Activated CD4-positive, alpha-beta T cell treated with anti-CD3 and anti-CD28 coated beads, Interleukin-2, amount 50 U/mL, for 24 hours (primary cell): ENCODE measurements around the gene BTD.

Experiments used
- DNase-seq, 2 donors: peaks; one replicate each; pipeline ENCODE4 v3.0.0-alpha.2; 2020; ENCODE audit warnings: low read depth in 1 of 2, low spot score in 1 of 2

BTD gene

GRCh38 chr3:15601399-15602145 lies at the start of gene BTD, which contains the start of gene HACL1:
Gene BTD (plus strand): TSS chr3:15601745. CDS start chr3:15635440, 33,695 bp downstream.
Gene HACL1 (minus strand): TSS chr3:15601569. CDS start chr3:15601463, 106 bp downstream.
- peak; percentile 95 to 98 for DNase-seq

GRCh38 chr3:15551902-15552301 lies 49.6 kb upstream of the BTD start:
- no peak for DNase-seq

- DNase-seq, result no peak
Observed at GRCh38 chr3:15553749-15554148, 47.8 kb upstream of the BTD start.

- no peak for DNase-seq
Observed at GRCh38 chr3:15556512-15556911, 45.0 kb upstream of the BTD start.

- DNase-seq, result peak in 1 of 2 donors; percentile 40
Observed at GRCh38 chr3:15557511-15557946, 44.0 kb upstream of the BTD start.

GRCh38 chr3:15558581-15558980 lies 43.0 kb upstream of the BTD start:
- no peak for DNase-seq

- no peak for DNase-seq
Observed at GRCh38 chr3:15562560-15562959, 39.0 kb upstream of the BTD start.

GRCh38 chr3:15563190-15563589 lies 38.4 kb upstream of the BTD start:
- no peak for DNase-seq

GRCh38 chr3:15572138-15572537 lies 29.4 kb upstream of the BTD start:
- no peak for DNase-seq

- no peak for DNase-seq
Observed at GRCh38 chr3:15575446-15575845, 26.1 kb upstream of the BTD start.

GRCh38 chr3:15576475-15576874 lies 25.1 kb upstream of the BTD start:
- no peak for DNase-seq

GRCh38 chr3:15578289-15578867 lies 23.2 kb upstream of the BTD start:
- no peak for DNase-seq

GRCh38 chr3:15579051-15579450 lies 22.5 kb upstream of the BTD start:
- DNase-seq, result no peak

GRCh38 chr3:15581471-15582394 lies 19.8 kb upstream of the BTD start:
- no peak for DNase-seq

- no peak for DNase-seq
Observed at GRCh38 chr3:15585111-15585845, 16.3 kb upstream of the BTD start.

GRCh38 chr3:15591242-15591641 lies 10.3 kb upstream of the BTD start:
- DNase-seq, result no peak

- DNase-seq, result no peak
Observed at GRCh38 chr3:15591928-15592327, 9.6 kb upstream of the BTD start.

GRCh38 chr3:15592968-15593367 lies 8.6 kb upstream of the BTD start:
- DNase-seq, result no peak

GRCh38 chr3:15595955-15596354 lies 5.6 kb upstream of the BTD start:
- DNase-seq, result no peak

- DNase-seq, result no peak
Observed at GRCh38 chr3:15601046-15601398, 523 bp upstream of the BTD start.

- no peak for DNase-seq
Observed at GRCh38 chr3:15602146-15602536, 596 bp downstream of the BTD start.
